Hindlimb muscle (tissue), 1 donor: ENCODE data around the gene TPPP. TPM values are rescaled to one million over a fixed set of nuclear protein-coding genes. Genes with fewer than 3 reads are reported as not detected.

ENCODE experiments used
- polyA plus RNA-seq: library from polyadenylated mRNA; unstranded; fragments of 120-200 nt; gene quantifications from one replicate; pipeline ENCODE4 v1.2.1, GENCODE V29; 2013; ENCODE audit not compliant: insufficient read length

TPPP gene
- polyA plus RNA-seq, 1 donor, result 7.7 TPM

Other genes with a start within 250 kb of the TPPP start
- 2.8 TPM for gene SLC9A3, start 168.9 kb downstream of the TPPP start, polyA plus RNA-seq
- gene CEP72, start 81.0 kb downstream of the TPPP start, polyA plus RNA-seq, result 3.6 TPM
- gene ZDHHC11B, start 91.4 kb upstream of the TPPP start, polyA plus RNA-seq, result 7.3 TPM
- 6.3 TPM for gene ZDHHC11, start 157.6 kb upstream of the TPPP start, polyA plus RNA-seq
- gene BRD9, start 199.4 kb upstream of the TPPP start, polyA plus RNA-seq, result 29.4 TPM
- gene TRIP13, start 199.5 kb upstream of the TPPP start, polyA plus RNA-seq, result 7.8 TPM